HG03432 (cell line): ENCODE data around the gene BABAM2.
"Not testable (repeated sequence)": the region's sequence is repeated elsewhere in the genome, so short reads cannot be mapped to it uniquely, and the experiment has no call there.

Experiments
- ATAC-seq: cut with Tn5 transposase; IDR thresholded peaks from one replicate; pipeline ENCODE4 v1.9.1; 2021; ENCODE audit warnings: mild to moderate bottlenecking, moderate library complexity; ENCODE audit not compliant: unreplicated experiment

BABAM2 gene

GRCh38 chr2:27875089-27875881 is 15.2 kb upstream of the BABAM2 start:
- ATAC-seq = no peak

GRCh38 chr2:27878825-27879224 is 11.7 kb upstream of the BABAM2 start:
- ATAC-seq = no peak

GRCh38 chr2:27881815-27882583 is 8.5 kb upstream of the BABAM2 start:
- not testable (repeated sequence) for ATAC-seq

DNA sequence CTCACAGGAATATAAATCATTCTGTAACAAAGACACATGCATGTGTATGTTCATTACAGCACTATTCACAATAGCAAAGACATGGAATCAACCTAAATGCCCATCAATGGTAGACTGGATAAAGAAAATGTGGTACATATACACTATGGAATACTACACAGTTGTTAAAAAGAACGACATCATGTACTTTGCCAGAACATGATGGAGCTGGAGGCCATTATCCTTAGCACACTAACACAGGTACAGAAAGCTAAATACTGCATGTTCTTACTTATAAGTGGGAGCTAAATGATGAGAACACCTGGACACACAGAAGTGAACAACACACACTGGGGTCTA is 8.0 kb upstream of the BABAM2 start:
- not testable (repeated sequence) for ATAC-seq

DNA sequence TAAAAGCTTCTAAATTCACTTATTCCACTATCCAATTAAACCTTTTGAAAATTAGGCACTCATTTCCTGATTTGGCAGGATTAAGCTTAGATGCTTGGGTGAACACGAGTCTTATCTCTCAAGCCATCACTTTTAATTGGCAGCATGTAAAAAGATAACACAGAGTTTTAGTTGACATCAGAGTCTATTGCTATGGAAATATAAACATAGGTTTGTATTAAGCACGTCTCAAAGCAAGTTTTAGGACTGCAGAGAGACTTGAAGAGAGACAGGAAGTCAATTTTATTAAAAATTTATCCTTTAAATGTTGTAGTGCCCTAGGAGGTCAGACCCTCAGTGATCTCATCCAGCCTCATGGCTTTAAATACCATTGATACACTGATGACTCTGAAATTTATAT is 5.9 kb upstream of the BABAM2 start:
- ATAC-seq = no peak

DNA sequence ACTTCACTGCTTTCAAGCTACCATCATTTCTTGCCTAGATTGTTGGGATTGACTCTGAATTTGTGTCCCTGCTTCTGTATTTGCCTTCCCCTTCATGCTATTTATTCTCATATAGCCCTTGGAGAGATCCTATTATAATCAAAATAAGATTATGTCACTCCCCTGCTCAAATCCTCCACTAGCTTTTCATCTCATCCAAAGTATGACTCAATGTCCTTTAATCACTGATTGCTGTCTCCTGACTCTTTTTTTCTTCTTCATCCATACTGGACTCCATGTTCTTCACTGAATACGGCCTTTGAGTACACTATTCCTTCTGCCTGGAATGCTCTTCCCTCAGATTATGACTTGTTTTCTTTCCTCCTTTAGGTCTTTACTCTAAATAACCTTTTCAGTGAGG is 5.3 kb upstream of the BABAM2 start:
- no peak for ATAC-seq

DNA sequence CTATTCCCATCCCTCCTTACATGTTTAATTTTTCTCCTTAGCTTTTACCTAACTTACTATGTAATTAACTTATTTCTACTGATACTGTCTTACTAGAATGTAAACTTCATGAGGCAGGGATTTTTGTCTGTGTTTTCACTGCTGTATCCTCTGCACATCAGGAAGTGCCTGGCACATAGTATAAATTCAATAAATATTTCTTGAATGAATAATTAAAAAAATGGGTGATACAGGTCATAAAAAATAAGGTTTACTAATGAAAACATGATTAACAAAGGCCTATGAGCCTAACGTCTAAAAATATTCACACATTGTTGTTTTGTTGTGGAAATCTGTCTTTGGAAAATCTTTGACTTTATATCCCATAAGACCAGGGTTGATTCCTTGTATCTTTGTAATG is 4.9 kb upstream of the BABAM2 start:
- no peak for ATAC-seq

DNA sequence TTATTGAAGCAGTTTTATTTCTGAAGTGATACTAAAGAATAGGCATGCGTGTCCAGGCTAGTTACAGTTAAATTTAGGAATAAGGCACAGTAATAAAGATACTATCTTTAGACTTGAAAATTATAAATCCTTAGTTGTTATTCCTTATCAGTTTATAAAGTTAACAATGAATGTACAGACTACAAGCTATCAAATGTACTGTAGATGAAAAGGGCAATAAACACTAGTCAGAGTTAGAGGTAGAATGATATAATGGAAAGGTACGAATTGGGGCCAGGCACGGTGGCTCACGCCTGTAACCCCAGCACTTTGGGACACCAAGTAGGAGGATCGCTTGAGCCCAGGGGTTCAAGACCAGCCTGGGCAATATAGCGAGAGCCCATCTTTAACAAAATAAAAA is 4.2 kb upstream of the BABAM2 start:
- ATAC-seq = no peak

GRCh38 chr2:27887111-27887510 is 3.4 kb upstream of the BABAM2 start:
- no peak for ATAC-seq

DNA sequence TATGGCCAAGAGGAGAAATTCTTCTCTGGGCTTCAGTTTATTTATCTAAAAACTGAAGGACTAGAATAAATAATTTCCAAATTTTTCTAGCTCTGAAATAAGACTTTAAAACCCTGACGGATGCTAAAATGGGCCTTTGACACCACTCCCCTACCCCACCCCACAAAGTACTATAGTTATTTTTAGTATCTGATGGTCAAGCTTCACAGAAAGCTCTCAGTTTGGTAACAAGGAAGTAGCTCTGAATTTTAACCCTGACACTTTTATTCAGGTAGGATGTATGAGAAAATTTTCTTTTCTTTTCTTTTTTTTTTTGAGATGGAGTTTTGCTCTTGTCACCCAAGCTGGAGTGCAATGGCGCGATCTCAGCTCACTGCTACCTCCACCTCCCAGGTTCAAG is 2.7 kb upstream of the BABAM2 start:
- no peak for ATAC-seq

DNA sequence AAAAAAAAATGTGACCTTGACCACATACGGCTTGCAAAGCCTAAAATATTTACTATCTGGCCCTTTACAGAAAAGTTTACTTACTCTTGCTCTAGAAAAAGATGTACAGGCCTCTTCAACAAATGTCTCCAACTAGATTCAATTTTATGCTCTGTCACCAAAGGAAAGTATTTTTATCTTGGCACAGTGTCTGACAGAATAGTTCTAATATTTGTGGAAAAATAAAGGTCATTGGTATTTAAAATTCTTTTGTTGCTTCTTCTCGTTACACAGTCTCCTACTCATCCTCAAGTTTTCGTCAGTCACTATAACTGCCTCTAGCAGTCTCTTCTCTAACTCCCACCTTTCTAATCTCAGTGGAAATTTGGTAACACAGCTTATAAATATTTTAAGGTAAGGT is 1.7 kb upstream of the BABAM2 start:
- no peak for ATAC-seq

- no peak for ATAC-seq
Observed at GRCh38 chr2:27889774-27890145, 769 bp upstream of the BABAM2 start.

DNA sequence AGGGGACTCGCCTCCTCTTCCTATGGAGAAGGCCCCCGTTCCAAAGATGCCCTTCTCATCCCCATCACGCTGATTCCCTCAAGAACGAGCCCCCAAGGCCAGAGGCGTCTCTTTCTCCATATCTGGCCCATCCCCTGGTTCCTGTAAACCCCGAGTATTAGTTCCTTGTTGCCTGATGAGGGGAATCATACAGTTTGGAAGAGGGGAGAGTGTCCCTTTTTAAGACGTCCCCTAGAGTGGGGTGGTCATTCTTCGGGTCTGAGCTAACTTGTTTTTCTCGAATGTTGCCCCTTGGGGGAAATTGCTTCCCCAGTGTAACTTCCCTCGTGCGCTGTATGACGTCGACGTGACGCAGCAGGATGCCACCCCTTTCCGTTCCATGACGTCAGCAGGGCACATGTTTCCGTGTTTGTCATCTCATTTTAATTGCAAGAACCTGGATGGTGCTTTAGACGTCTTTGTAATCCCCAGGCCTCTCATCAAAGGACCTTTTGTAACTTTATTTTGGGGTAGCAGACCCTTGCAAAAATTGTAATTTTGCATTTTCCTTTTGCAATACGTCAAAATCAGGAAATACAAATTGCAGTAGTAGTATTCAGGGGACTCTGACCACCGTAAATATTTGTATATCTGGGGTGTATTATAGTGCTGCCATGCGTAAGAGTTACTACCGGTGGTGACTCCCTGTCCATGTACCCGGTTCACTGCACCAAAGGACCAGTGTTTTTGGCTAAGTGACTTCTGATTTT is 569 bp downstream of the BABAM2 start:
- peak; percentile 28 for ATAC-seq

GRCh38 chr2:27891673-27892105 is 1.2 kb downstream of the BABAM2 start:
- ATAC-seq = no peak

DNA sequence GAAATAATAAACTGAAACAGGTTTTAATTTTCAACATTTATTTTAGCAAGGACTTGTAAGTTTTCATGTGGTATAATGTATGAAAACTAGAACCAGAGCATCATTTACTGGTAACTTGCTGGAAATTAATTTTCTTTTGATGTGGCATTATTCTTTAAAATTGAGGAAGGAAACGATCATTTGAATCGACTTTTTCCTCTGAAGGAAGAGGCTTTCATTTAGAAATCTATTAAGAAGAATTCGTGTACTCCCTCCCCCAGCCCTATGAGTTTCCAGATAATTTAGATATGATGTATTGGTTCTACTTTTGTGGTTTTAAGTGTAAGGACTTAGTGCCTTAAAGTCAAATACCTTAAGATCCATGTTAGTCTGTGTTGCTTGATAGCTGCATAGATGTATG is 2.5 kb downstream of the BABAM2 start:
- no peak for ATAC-seq

GRCh38 chr2:27897717-27898116 is 7.2 kb downstream of the BABAM2 start:
- no peak for ATAC-seq

DNA sequence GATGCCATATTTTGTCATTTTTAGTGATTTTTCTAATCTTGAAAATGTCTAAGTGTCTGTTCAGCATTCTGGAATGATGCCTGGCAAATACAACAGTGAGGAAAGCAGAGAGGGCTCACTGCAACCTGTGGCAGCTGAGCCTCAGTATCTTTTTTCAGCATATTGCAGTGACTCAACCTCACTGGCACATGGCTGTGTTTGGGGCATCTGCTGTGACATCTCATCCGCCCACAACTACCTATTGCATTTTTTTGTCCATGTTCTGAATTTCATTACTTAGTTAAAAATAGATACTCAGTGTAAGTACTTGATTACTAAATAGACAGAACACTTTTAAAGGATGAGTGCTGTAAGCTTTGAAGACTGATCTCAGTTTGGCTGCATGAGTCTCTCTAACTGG is 10.7 kb downstream of the BABAM2 start:
- ATAC-seq = no peak

DNA sequence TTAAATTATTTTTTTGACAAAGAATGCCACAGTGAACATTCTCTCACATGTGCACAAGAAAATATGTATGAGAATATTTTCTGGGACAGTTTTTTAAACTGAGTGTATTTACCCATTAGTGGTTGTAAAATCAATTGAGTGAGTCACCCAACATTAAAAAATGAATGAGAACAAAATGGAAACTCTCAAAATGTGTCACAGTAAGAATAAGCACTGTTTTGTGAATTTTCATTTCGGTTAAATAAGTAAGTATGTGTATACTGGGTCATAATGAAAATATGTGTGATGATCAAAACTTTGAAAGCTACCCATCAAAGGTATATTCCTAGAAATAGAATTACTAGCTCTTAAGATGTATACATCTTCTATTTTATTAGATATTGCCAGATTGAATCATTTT is 11.6 kb downstream of the BABAM2 start:
- no peak for ATAC-seq

- ATAC-seq = no peak
Observed at GRCh38 chr2:27903018-27903417, 12.5 kb downstream of the BABAM2 start.

- ATAC-seq = no peak
Observed at GRCh38 chr2:27903649-27904404, 13.3 kb downstream of the BABAM2 start.

GRCh38 chr2:27904405-27904665 is 13.8 kb downstream of the BABAM2 start:
- no peak for ATAC-seq
